ENCODE results near the gene MARK2. TPM values are rescaled to one million over a fixed set of nuclear protein-coding genes. Genes with fewer than 3 reads are reported as not detected.
"Not testable (repeated sequence)": the region's sequence is repeated elsewhere in the genome, so short reads cannot be mapped to it uniquely, and the experiment has no call there.

The MARK2 gene
- total RNA-seq, 1 donor from 2014 or later, result 32.4 TPM

GRCh38 chr11:63847363-63847762 lies 8.5 kb downstream of the MARK2 start:
- DNase-seq (ENCODE audit: low spot score), result no peak
- intact Hi-C loops (cut with DNase I), result no loop called here

DNA sequence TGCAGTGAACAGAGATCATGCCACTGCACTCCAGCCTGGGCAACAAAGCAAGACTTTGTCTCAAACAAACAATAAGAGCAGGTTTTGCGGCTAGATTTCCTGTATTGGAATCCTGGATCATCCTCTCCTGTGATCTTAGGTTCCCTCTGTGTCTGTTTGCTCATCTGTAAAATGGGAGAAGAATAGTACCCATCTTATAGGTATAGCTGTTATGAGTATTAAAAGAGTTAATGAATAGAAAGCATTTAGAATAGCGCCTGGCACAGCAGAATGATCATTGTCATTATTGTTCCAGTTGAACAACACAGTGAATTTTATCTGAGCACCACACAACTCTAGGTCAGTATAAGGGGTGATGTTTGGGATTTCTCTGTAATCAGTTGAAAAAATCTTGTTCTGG lies 10.8 kb downstream of the MARK2 start:
- no peak for DNase-seq (ENCODE audit: low spot score)
- intact Hi-C loops (cut with DNase I), result no loop called here

GRCh38 chr11:63850920-63851319 lies 12.0 kb downstream of the MARK2 start:
- no peak for DNase-seq (ENCODE audit: low spot score)
- intact Hi-C loops (cut with DNase I), result no loop called here

DNA sequence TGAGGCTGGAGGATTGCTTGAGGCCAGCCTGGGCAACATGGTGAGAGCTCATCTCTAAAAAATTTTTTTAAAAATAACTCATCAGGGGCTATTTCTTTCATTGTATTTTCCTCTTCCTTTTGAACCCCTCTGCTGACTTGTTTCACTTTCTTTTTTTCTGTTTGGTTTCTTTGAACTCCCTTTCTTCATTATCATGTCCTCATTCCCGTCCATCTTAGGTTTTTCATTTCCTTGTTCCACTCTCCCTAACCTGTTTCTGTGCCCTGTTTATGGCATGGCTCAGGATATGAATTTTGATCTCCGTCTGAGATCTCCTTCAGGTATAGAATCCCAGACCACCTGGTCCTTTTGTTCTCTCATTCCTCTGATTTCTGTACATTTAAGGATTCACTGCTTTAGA lies 12.5 kb downstream of the MARK2 start:
- no peak for DNase-seq (ENCODE audit: low spot score)
- intact Hi-C loops (cut with DNase I), result no loop called here

DNA sequence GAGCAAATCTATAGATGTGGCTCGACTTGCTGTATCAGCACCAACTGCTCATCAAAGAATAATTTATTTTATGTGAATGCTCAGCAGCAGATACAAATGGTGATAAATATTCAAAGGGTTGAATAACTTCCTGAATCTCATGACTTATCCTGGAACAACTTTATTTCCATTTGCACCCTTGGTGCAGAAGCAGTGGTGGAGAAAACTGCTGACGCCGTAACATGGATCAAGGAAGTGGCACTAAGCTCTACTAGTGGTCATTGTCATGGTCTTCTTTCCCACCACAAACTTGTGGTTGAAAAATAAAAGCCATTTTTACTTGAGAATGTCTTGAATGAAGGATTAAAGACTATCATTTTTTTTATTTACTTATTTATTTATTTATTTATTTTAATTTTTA lies 14.6 kb downstream of the MARK2 start:
- intact Hi-C loops (cut with DNase I), result no loop called here
- no peak for DNase-seq (ENCODE audit: low spot score)

DNA sequence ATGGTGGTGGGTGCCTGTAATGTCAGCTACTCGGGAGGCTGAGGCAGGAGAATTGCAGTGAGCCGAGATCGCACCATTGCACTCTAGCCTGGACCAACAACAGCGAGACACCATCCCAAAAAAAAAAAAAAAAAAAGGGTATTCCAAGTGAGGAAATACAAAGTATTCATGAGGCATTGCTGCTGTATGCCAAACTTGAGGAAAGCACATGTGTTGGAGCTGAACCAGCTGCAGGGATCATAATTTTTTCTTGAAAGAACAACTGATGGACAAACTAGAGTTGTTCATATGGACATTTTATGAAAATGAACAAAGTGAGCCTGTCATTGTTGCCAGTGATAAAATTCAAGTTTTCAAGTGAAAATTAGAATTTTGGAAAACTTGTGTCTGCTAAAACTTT lies 15.8 kb downstream of the MARK2 start:
- intact Hi-C loops (cut with DNase I), result no loop called here
- no peak for DNase-seq (ENCODE audit: low spot score)

GRCh38 chr11:63855975-63856374 lies 17.1 kb downstream of the MARK2 start:
- intact Hi-C loops (cut with DNase I), result no loop called here
- no peak for DNase-seq (ENCODE audit: low spot score)

- intact Hi-C loops (cut with DNase I), result no loop called here
- DNase-seq (ENCODE audit: low spot score), result no peak
Observed at GRCh38 chr11:63858628-63859550, 20.0 kb downstream of the MARK2 start.

- intact Hi-C loops (cut with DNase I), result no loop called here
Observed at GRCh38 chr11:63862923-63863322, 24.0 kb downstream of the MARK2 start.

GRCh38 chr11:63863620-63864019 lies 24.7 kb downstream of the MARK2 start:
- DNase-seq (ENCODE audit: low spot score); intact Hi-C loops (cut with DNase I): not testable (repeated sequence)

More at GRCh38 chr11:63862923-63863322, 24.0 kb downstream of the MARK2 start:
- no peak for DNase-seq (ENCODE audit: low spot score)

DNA sequence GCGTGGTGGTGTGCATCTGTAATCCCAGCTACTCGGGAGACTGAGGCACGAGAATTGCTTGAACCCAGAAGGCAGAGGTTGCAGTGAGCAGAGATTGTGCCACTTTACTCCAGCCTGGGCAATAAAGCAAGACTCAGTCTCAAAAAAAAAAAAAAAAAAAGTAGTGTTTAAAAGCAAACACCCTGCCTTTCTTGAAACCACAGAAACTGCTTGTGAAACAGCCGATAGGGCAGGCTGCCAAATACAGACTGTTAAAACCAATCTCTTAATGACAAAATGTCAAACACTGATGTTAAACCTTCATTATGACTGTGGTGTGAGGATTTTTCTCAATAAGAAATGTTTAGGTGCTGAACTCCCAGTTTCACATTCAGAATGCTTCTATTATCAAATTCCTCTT lies 27.3 kb downstream of the MARK2 start:
- intact Hi-C loops (cut with DNase I), result no loop called here
- DNase-seq (ENCODE audit: low spot score), result no peak

GRCh38 chr11:63867511-63867910 lies 28.6 kb downstream of the MARK2 start:
- DNase-seq (ENCODE audit: low spot score), result no peak
- intact Hi-C loops (cut with DNase I), result no loop called here

- no peak for DNase-seq (ENCODE audit: low spot score)
- intact Hi-C loops (cut with DNase I), result loop anchor here (2.0 kb wide), 1 partner anchor 28 kb away; no protein-coding TSS in a partner anchor
Observed at GRCh38 chr11:63868399-63869064, 29.6 kb downstream of the MARK2 start.

GRCh38 chr11:63869171-63869591 lies 30.3 kb downstream of the MARK2 start:
- intact Hi-C loops (cut with DNase I), result loop anchor here (2.0 kb wide), 1 partner anchor 28 kb away; no protein-coding TSS in a partner anchor
- no peak for DNase-seq (ENCODE audit: low spot score)

GRCh38 chr11:63869683-63870082 lies 30.8 kb downstream of the MARK2 start:
- intact Hi-C loops (cut with DNase I), result loop anchor here (2.0 kb wide), 1 partner anchor 29 kb away; no protein-coding TSS in a partner anchor
- no peak for DNase-seq (ENCODE audit: low spot score)

GRCh38 chr11:63870351-63871140 lies 31.6 kb downstream of the MARK2 start:
- DNase-seq (ENCODE audit: low spot score), result no peak
- intact Hi-C loops (cut with DNase I), result no loop called here

- DNase-seq (ENCODE audit: low spot score), result peak; percentile 93
- intact Hi-C loops (cut with DNase I), result loop anchor here (2.0 kb wide), 1 partner anchor 47 kb away; no protein-coding TSS in a partner anchor
Observed at GRCh38 chr11:63871962-63872799, 33.3 kb downstream of the MARK2 start.

- no peak for DNase-seq (ENCODE audit: low spot score)
- intact Hi-C loops (cut with DNase I), result loop anchor here (2.0 kb wide), 1 partner anchor 46 kb away; no protein-coding TSS in a partner anchor
Observed at GRCh38 chr11:63872800-63873197, 33.9 kb downstream of the MARK2 start.

GRCh38 chr11:63873311-63873710 lies 34.4 kb downstream of the MARK2 start:
- no peak for DNase-seq (ENCODE audit: low spot score)
- intact Hi-C loops (cut with DNase I), result loop anchor here (2.0 kb wide), 1 partner anchor 45 kb away; no protein-coding TSS in a partner anchor
